Keratinocyte (primary cell): ENCODE measurements around the gene SLC13A3. TPM values are rescaled to one million over a fixed set of nuclear protein-coding genes. Genes with fewer than 3 reads are reported as not detected.

ENCODE experiments used
- DNase-seq: peaks from one replicate; pipeline ENCODE4 v3.0.0-alpha.2; 2011; ENCODE audit warnings: low read depth, missing footprints, low spot score
- FAIRE-seq: peaks from 2 replicates; lab custom pipeline; 2011; peaks lifted over from hg19 to GRCh38; lab: Jason Lieb, UNC
- H2AFZ ChIP-seq: 2 replicates; pipeline ENCODE4 v1.6.0; 2012; ENCODE audit warnings: low read length, control low read depth, inconsistent platforms; ENCODE audit not compliant: control insufficient read depth
- H3K27ac ChIP-seq: 2 replicates; pipeline ENCODE4 v1.5.1; 2011; ENCODE audit warnings: low read length; ENCODE audit not compliant: control insufficient read depth, insufficient read depth
- H3K27me3 ChIP-seq: 3 replicates; pipeline ENCODE4 v1.6.0; 2011; ENCODE audit warnings: low read length; ENCODE audit not compliant: control insufficient read depth, insufficient read depth; ENCODE audit errors: extremely low read depth
- H3K36me3 ChIP-seq, 2 experiments: 2 replicates in 1 of 2; 3 replicates in 1 of 2; pipeline ENCODE4 v1.5.1; 2011; ENCODE audit warnings: low read length in 2 of 2, mild to moderate bottlenecking in 1 of 2; ENCODE audit not compliant: control insufficient read depth in 2 of 2, insufficient read depth in 2 of 2; ENCODE audit errors: extremely low read depth in 1 of 2
- H3K4me1 ChIP-seq: 3 replicates; pipeline ENCODE4 v1.5.1; 2011; ENCODE audit warnings: low read length; ENCODE audit not compliant: control insufficient read depth, insufficient read depth; ENCODE audit errors: extremely low read depth
- H3K4me2 ChIP-seq: 3 replicates; pipeline ENCODE4 v1.6.0; 2011; ENCODE audit warnings: low read depth, low read length; ENCODE audit not compliant: control insufficient read depth, insufficient read depth; ENCODE audit errors: extremely low read depth
- H3K4me3 ChIP-seq, 3 experiments: fragments of 200-600 bp in 1 of 3; sonication (generic) in 1 of 3; 2 replicates in 2 of 3; 3 replicates in 1 of 3; pipeline ENCODE4 v1.5.1; 2011 to 2016; ENCODE audit warnings: low read length in 3 of 3, mild to moderate bottlenecking in 3 of 3, control low read depth in 2 of 3, inconsistent platforms in 1 of 3, low read depth in 1 of 3, mixed read lengths in 1 of 3, mixed run types in 1 of 3, moderate library complexity in 1 of 3; ENCODE audit not compliant: control insufficient read depth in 2 of 3, insufficient read depth in 2 of 3; ENCODE audit errors: extremely low read depth in 1 of 3
- H3K79me2 ChIP-seq: 2 replicates; pipeline ENCODE4 v1.6.0; 2012; ENCODE audit warnings: low read length; ENCODE audit not compliant: control insufficient read depth, insufficient read depth
- H3K9ac ChIP-seq: 3 replicates; pipeline ENCODE4 v1.6.0; 2011; ENCODE audit warnings: low read length; ENCODE audit not compliant: control insufficient read depth, insufficient read depth; ENCODE audit errors: extremely low read depth
- H3K9me1 ChIP-seq: 3 replicates; pipeline ENCODE4 v1.6.0; 2011; ENCODE audit warnings: low read length; ENCODE audit not compliant: control insufficient read depth, insufficient read depth; ENCODE audit errors: extremely low read depth
- H3K9me3 ChIP-seq: 2 replicates; pipeline ENCODE4 v1.5.1; 2012; ENCODE audit warnings: low read depth, low read length; ENCODE audit not compliant: control insufficient read depth
- H4K20me1 ChIP-seq: 3 replicates; pipeline ENCODE4 v1.6.0; 2011; ENCODE audit warnings: low read length; ENCODE audit not compliant: control insufficient read depth, insufficient read depth; ENCODE audit errors: extremely low read depth
- EZH2 ChIP-seq: IDR thresholded peaks from one replicate; pipeline ENCODE4 v1.6.1; 2012; ENCODE audit warnings: inconsistent platforms, mild to moderate bottlenecking, low read length, moderate library complexity
- dilution Hi-C: fragments of 300-500 bp; cut with MboI; formaldehyde crosslinking; loops from one replicate; pipeline ENCODE4 v1.7.0; 2020; ENCODE audit warnings: low sequenced_read_pairs; ENCODE audit not compliant: extremely low pct_ligation_motif_present
- polyA plus RNA-seq, 5 experiments: library from polyadenylated mRNA; depleted of rRNA in 3 of 5; stranded (reverse) in 3 of 5; stranded (forward) in 1 of 5; unstranded in 1 of 5; fragments of >200 nt; gene quantifications; 1 replicate in 1 of 5; 2 replicates in 3 of 5; 3 replicates in 1 of 5; pipeline versions ENCODE4 v1.2.1 to v1.2.3, GENCODE V29; 2011 to 2012; ENCODE audit warnings: missing spikeins in 2 of 5, low read depth in 1 of 5, low replicate concordance in 1 of 5
- TF ChIP-seq, protein P1 (sequence below), 3 experiments: IDR thresholded peaks in 1 of 3; conservative IDR thresholded peaks in 1 of 3; optimal IDR thresholded peaks in 1 of 3; 2 replicates in 2 of 3; 3 replicates in 1 of 3; pipeline versions ENCODE3 to v1.5.1; 2011; ENCODE audit warnings: low read length in 3 of 3, mild to moderate bottlenecking in 3 of 3, moderate library complexity in 2 of 3, control low read depth in 1 of 3, inconsistent platforms in 1 of 3; ENCODE audit not compliant: insufficient read depth in 2 of 3; ENCODE audit errors: extremely low read depth in 1 of 3

Gene SLC13A3
- polyA plus RNA-seq, 1 donor (not counting 4 experiments of a cell fraction or from before 2014, with no cell fraction given) = 4.5 TPM

DNA sequence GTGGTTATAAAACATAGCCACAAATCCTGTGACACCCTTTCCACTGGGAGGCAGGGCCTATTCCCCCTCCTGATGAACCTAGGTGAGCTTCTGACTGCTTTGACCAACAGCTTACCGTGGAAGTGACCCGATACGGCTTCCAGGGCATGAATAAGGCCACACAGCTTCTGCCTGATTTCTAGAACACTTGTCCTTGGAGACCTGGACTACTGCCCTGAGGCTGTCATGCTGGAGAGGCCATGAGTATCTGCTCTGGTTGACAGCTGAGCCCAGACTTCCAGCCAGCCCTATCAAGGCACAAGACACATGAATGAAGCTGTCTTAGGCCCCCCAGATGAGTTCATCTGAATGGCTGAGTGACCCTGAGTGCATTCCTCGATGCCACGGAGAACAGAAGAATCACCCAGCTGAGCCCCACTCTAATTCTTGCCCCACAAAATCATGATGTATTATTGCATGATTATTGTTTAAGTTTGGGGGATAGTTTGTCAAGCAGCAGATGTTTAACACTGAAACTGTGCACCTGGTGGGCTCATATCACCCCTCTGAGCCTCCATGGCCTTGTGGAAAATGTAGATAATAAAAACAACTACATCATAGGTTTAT lies 21.4 kb upstream of the SLC13A3 start:
- DNase-seq = no peak
- no peaks in the 10 kb centered on the region for H3K27me3 ChIP-seq
- no peaks in the 10 kb centered on the region for H3K9me1 ChIP-seq
- H3K27ac ChIP-seq = no peak overlapping the region
- H2AFZ ChIP-seq = no peak overlapping the region
- peaks cover 0 to 2% of the 10 kb centered on the region in 2 experiments for H3K36me3 ChIP-seq
- H4K20me1 ChIP-seq = no peaks in the 10 kb centered on the region
- H3K9me3 ChIP-seq = no peaks in the 10 kb centered on the region
- no peaks in the 10 kb centered on the region for H3K79me2 ChIP-seq
- H3K9ac ChIP-seq = no peak overlapping the region
- dilution Hi-C loops = no loop called here
- no peak overlapping the region for H3K4me2 ChIP-seq
- no peaks in the 10 kb centered on the region for H3K4me1 ChIP-seq
- H3K4me3 ChIP-seq = no peak overlapping the region
- FAIRE-seq = no peak
- TF ChIP-seq, protein P1, sequence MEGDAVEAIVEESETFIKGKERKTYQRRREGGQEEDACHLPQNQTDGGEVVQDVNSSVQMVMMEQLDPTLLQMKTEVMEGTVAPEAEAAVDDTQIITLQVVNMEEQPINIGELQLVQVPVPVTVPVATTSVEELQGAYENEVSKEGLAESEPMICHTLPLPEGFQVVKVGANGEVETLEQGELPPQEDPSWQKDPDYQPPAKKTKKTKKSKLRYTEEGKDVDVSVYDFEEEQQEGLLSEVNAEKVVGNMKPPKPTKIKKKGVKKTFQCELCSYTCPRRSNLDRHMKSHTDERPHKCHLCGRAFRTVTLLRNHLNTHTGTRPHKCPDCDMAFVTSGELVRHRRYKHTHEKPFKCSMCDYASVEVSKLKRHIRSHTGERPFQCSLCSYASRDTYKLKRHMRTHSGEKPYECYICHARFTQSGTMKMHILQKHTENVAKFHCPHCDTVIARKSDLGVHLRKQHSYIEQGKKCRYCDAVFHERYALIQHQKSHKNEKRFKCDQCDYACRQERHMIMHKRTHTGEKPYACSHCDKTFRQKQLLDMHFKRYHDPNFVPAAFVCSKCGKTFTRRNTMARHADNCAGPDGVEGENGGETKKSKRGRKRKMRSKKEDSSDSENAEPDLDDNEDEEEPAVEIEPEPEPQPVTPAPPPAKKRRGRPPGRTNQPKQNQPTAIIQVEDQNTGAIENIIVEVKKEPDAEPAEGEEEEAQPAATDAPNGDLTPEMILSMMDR (optimal IDR thresholded peaks at IDR 0.05 in 1 of 3, IDR thresholded peaks at IDR 0.05 in 1 of 3, conservative IDR thresholded peaks at IDR 0.05 in 1 of 3; ENCODE audit: extremely low read depth in 1 of 3, insufficient read depth in 2 of 3, low read length in 3 of 3) = no peak
- no peak for TF ChIP-seq EZH2

DNA sequence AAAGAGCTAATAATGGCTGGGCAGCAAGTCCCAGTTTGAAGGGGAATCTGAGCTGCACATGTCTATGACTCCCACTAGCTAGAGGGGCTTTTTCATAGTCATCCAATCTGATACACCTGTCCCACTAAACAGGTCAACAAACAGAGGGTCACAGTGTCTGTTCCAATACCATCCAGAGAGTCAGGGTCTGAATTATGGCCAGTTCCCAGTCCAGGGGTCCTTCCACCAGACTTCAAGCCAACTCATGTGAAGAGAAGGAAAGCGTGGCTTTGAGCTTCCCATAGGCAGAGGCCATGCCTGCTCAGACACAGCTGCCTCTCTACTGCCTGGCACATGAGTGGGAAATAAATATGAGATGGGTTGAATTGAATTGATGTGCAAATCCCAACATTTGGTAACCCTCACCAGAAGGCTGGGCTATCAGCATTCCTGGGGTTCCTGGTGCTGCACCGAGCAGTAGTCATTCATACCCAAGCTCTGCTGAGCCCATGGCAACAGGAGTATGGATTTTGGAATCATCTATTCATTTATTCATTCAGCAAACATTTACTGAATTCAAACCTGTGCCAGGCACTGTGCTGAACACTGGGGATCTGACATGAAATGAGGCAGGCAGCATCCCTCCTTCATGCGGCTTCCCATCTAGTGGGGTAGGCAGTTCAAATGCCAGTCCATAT lies 20.7 kb upstream of the SLC13A3 start:
- dilution Hi-C loops = no loop called here
- H4K20me1 ChIP-seq = no peaks in the 10 kb centered on the region
- peaks cover 1% of the 10 kb centered on the region for H3K4me1 ChIP-seq
- no peaks in the 10 kb centered on the region for H3K9me1 ChIP-seq
- H3K9ac ChIP-seq = no peak overlapping the region
- H3K4me3 ChIP-seq = no peak overlapping the region
- peaks cover under 1 to 2% of the 10 kb centered on the region in 2 experiments for H3K36me3 ChIP-seq
- no peak overlapping the region for H3K4me2 ChIP-seq
- TF ChIP-seq, protein P1 (optimal IDR thresholded peaks at IDR 0.05 in 1 of 3, IDR thresholded peaks at IDR 0.05 in 1 of 3, conservative IDR thresholded peaks at IDR 0.05 in 1 of 3; ENCODE audit: extremely low read depth in 1 of 3, insufficient read depth in 2 of 3, low read length in 3 of 3) = no peak
- TF ChIP-seq EZH2 = no peak
- DNase-seq (no peak), FAIRE-seq (no peak)
- no peak overlapping the region for H2AFZ ChIP-seq
- H3K27me3 ChIP-seq = no peaks in the 10 kb centered on the region
- H3K79me2 ChIP-seq = no peaks in the 10 kb centered on the region
- H3K27ac ChIP-seq = no peak overlapping the region
- H3K9me3 ChIP-seq = no peaks in the 10 kb centered on the region
